ENCODE data around the gene DNM3.

DNM3 gene

DNA sequence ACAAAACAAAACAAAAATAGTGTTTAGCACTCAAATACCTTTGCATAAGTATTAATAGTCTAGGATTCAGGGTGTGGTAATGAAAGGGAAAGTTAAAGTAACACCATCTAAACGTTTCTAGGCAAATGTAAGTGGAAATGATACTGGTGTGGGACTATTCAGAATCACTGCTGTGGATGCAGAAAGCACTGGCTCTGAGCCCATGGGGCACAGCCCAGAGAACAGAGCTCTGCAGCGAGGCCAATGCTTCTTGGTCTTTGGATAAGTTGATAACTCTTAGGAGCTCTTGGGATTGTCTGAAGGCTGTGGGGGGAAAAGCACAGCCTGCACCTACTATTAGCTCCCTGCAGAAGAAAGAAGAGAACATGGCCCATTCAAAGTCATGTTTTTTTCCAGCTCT is 21.4 kb upstream of the DNM3 start:
- DNase-seq = no peak

DNA sequence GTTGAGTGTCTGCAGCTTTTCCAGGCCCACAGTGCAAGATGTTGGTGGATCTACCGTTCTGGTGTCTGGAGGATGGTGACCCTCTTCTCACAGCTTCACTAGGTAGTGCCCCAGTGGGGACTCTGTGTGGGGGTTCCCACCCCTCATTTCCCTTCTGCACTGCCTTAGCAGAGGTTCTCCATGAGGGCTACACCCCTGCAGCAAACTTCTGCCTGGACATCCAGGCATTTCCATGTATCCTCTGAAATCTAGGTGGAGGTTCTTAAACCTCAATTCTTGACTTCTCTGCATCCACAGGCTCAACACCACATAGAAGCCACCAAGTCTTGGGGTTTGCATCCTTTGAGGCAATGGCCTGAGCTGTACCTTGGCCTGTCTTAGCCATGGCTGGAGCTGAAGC is 14.3 kb upstream of the DNM3 start:
- DNase-seq = no peak

DNA sequence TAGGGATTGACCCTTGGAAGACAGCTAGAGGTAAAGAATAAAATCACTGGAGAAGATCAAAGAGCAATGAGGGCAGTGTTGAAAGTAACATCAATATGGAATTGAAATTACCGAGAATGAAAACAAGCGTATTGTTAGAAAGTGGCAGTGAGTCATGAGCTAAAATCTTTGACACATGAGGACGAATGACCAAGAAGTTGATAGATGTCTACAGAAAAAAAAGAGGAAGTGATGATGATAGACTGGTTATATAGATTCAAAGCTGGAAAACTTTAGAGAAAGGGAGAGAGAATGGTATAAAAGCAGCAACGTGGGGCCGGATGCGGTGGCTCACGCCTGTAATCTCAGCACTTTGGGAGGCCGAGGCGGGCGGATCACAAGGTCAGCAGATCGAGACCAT is 12.5 kb upstream of the DNM3 start:
- no peak for DNase-seq

DNA sequence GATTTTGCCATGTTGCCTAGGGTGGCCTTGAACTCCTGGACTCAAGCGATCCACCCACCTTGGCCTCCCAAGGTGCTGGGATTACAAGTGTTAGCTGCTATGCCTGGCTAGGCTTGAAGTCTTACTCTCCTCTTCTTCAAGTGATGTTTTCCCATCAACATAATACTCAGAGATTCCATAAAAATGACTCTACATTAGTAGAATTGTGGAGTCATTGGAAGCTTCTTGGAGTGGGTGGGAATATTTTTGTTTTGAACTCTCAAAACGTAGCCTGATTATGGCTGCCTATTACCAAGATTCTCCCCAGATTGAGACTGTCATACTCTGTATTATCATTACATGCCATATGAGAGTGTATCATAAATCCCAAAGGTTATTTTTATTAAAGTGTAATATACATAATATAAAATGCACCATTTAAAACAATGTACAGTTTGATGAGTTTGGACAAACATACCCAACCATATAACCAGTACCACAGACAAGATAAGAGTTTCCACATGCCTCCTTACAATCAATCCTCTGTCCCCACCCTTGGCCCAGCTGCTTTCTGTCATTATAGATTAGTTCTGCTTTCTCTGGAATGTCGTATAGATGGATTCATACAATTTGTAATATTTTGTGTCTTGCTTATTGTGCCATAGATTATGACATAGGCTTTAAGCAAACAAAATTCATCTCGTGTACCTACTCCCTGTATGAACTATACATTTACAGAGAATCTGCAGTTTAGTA is 8.0 kb upstream of the DNM3 start:
- no peak for DNase-seq

DNA sequence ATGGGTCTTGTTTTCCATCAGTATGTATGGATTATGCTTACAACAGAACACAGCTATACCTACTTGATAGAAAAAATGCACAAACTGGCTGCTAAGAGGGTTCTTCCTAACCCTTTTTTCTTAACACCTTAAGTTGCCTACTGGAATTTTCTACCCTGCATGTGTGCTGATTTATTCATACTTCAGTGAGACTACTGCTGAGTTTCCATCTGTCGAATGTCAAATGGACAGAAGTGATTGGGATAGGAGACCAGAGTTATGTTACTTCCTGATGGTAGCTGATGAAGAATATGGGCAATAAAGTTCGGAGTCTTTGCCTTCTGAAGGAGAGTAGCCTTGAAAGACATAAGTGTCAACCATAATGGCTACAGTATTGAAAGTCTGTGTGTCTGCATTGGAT is 6.5 kb upstream of the DNM3 start:
- DNase-seq = no peak

DNA sequence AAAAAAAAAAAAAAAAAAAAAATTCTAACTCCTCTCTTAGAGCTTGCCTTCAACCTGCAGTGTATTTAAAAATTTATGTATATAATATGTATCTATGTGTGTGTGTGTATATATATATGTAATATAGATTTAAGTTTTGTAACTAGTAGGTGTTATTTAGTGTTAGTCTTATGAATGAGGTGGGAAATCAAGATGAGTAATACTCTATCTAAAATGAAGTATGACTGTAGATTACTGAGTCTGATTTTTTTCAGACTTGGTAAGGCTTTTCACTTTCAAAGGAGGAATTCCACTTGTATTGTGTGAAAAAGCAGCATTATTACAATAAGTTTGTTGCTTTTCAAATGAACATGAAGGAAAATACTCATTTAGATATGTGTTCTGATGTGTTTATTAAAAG is 5.4 kb upstream of the DNM3 start:
- DNase-seq = no peak

DNA sequence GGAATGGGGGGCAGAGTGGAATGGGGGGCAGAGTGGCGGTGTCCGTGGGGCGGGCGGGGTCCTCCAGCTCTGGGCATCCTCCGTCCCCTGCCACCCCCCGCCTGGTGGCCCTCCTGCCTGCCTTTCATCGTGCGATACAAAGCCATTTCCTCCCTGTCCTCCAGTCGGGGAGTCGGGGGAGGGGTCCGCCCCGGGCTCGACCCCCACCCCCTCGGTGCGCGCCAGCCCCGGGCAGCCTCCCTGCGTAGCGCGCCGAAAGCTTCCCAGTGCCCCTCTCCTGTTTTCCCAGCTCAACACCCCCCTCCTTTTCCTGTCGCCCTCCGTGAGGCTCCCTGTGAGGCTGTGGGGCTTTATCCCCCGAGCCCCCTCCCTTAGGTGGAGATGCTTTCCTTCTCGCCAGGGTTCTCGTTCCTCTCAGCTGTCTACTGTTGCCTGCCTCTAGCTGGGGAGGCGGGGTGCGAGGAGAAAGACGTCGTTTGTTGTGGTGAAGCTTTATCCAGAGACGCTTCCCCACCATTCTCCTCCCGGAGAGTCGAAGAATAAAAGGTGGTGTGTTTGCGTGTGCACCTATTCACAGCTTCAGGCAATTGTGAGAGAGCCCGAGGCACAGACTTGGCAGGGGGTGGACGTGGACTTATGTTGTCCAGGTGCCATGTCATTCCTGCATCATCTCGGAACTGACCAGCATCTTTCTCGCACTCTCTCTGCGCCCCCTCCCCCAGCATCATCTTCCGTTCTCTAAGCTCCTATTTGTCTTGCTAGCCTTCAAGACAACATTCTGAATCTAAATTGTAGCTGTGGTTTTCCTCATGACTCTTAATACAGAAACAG is 848 bp downstream of the DNM3 start:
- peak; percentile 33 for DNase-seq

DNA sequence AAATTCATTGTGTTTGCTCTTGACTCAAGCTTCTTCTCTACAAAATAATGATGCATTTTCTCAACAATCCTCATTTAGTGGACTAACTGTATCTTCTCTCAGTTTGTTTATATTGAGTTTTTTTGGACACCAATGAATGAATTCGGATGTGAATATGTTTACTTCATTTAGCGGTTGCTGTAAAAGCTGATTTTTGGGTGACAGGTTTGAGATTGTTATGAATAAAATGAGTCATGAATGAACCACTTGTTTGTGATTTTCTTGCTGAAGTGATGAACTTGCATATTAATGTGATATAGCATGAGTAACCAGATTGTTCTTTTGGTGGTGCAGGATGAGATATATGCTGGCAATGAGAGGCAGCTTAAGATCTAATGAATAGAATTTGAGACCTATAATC is 3.1 kb downstream of the DNM3 start:
- DNase-seq = no peak

DNA sequence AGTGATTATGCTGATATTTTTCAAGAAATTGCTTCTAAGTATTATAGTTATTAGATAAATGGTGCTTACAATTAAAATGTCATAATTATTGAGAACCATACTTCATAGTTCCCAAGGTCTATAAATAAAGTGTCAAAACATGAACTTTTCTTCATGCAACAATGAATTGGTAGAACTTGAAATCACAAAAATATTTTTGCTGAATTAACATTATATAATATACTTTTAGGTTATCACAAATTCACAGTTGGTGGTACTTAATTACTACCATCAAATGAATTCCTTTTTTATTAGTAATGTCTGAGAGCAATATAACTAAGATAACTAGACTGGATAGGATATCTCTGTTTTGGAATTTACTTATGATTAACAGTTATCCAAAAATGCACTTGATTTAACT is 4.7 kb downstream of the DNM3 start:
- DNase-seq = no peak

DNA sequence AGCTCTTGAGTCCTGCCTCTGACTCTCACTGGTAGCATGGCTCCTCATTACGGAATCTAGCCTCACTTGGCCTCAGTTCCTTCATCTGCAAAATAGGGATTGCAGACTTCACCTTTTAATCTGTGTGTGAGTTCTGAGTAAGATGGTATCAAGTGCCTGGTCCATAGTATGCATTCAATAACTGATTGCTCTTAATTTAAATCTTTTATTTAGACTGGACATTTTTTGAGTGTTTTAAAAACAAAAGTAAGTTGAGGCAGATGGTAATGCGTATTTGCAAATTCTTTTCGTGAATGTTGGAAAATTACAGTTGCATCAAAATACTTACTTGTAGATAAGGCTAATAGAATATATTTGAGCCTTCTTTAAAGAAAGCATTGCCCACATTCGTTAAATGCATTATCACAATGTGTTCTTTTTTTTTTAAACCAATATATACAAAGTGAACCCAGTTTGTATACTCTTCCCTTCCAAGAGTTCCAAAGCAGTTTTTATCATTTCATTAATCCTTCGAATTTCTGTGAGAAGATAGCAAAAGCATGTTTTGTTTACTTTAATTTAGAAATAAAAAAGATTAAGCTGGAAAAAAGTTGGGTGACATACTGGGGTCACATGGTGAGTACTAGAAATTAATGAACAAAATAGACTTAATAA is 8.1 kb downstream of the DNM3 start:
- DNase-seq = no peak

DNA sequence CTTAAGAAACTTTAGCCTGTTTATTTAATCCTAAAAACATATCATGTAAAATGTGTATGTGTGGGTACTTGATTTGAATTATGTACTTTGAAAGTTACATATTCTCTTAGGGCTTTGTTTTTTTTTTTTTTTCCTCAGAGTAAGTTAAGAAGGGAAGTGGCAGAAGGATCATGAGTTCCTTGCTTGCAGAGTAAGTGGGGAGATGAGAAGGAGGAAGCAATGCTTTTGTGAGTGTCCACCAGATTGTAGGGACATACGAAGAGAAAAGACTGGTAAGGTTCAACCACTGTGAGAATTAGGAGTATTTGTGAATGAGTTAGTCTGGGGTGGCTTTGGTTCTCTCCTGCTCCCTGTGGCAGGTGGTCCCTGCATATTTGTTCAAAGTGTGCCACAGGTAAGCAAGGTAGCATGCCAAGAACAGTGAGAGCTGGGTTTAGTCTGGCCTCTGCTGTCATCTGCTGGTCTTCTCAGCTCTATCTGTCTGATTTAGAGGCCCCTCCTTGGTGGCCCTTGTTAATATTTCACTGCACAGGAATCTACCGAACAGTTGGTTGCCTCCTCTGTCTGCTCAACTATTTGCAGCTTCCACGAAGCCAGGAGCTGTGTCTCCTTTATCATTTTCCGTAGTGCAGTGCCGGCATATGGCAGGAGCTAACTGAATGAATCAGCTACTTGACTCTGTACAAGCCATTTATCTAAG is 9.5 kb downstream of the DNM3 start:
- DNase-seq = no peak

DNA sequence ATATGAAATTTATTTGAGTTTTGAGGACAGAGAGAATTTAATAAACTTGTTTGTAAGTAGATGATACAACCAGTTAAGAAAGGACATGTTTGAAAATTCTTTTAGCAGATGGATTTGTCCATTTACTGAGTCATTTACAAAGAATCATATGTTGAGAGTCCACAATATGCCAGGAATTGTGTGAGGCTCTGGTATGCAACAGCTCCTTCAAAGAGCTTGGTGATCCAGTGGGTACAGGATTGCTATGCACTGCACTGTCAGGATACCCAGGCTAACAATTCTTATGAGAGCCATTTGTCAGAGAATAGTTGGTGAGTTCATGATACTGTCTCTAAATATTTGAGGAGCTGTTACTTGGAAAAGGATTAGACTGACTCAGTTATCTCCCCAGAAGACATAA is 11.0 kb downstream of the DNM3 start:
- no peak for DNase-seq

DNA sequence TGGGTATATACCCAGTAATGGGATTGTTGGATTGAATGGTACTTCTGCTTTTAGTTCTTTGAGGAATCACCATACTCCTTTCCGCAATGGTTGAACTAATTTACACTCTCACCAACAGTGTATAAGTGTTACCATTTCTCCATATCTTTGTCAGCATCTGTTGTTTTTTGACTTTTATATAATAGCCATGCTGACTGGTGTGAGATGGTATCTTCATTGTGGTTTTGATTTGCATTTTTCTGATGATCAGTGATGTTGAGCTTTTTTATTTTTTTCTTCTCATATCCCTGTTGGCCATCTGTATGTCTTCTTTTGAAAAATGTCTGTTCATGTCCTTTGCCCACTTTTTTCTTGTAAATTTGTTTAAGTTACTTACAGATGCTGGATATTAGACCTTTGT is 14.1 kb downstream of the DNM3 start:
- no peak for DNase-seq

DNA sequence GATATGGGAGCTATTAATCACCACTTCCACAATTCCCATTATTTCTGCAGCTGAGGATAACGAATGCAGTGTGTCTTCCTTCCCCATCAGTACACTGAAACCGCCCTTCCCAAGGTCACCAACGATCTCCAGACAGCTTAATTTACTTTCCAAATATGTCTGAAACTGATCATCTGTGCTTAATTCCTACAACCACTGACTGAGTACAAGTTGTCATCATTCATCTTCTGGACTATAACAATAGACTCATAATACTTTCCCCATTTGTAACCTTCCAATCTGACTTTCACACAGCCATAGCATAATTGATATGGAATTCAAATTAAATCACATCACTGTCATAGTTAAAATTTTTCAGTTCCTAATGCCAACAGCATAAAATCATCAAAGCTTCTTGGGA is 17.4 kb downstream of the DNM3 start:
- DNase-seq = no peak

DNA sequence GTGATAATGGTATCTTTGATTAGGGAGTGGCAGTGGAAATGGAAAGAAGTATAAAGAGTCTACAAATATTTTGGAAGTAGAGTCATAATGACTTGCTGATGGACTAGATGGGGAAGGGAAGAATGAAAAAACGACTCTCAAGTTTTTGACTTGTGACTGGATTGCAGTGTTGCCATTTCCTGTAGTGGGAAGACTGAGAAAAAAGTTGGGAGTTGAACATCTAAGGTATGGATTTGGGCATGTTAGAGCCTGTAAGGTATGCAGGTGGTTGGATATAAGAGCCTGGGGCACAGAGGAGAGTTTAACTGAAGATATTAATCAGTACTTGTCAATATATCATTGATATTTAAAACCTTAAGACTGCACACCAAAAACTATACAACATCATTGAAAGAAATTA is 19.4 kb downstream of the DNM3 start:
- no peak for DNase-seq

DNA sequence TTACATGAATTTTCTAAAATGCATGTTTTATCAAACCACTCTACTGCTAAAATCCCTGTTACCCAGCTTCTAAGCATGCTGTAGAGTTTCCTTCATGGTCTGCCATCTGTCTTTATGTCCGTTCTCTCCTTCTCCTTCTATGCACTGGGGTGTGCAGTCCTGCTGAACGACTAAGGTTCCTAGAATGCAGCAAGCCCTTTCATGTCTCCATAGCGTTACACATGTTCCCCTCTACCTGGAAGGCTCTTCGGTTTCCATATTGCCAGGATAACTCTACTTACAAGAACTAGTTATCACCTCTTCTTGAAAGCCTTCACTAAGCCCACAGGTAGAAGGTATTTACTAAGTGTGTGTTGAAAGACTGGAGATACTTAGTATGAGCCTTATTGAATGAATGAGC is 22.2 kb downstream of the DNM3 start:
- no peak for DNase-seq

DNA sequence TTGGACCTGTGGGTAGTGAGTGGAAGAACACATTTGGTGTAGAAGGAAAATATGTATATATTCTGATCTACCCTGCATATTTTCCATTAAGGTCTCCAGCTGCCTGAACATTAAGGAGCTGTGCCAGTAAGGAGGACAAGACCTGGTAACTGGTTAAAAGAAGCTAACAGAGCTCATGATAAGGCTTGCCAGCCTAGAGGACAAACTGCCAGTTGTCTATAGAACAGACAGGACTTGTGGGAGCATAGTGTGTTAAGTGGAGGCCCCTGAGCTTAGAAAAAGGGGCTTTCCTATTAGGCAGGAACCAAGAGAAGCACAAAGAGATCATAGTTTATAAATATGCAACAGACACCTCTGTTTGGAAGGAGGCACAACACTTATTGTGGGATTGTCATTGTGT is 23.0 kb downstream of the DNM3 start:
- DNase-seq = no peak

DNA sequence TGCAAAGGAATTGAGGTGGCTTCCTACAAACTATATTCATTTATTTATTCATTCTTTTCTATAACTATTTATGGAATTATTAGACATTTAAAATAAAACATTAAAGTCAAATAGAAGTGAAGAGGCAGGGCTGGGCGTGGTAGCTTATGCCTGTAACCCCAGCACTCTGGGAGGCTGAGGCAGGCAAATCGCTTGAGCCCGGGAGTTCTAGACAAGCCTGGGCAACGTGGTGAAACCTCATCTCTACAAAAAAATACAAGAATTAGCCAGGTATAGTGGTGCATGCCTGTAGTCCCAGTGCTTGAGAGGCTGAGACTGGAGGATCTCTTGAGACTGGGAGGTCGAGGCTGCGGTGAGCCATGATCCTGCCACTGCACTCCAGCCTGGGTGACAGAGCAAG is 23.8 kb downstream of the DNM3 start:
- DNase-seq = no peak

DNA sequence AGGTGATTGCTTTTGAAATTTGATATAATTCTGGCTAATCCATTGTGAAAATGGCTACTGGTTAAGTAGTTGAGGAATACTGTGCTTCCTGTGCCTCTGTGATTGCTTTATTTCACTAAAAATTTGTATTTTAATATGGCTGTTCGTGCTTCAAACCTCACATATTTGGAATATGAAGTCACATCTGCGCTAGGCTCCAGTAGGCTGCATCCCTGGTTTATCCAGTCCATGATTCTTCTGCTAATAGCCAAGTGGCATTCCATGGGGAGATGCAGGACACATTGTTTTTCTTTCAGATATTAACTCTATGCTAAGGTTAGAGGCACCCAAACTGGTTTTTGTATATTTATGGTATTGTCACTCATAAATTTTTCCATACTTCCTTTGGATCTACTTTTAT is 25.9 kb downstream of the DNM3 start:
- DNase-seq = no peak

DNA sequence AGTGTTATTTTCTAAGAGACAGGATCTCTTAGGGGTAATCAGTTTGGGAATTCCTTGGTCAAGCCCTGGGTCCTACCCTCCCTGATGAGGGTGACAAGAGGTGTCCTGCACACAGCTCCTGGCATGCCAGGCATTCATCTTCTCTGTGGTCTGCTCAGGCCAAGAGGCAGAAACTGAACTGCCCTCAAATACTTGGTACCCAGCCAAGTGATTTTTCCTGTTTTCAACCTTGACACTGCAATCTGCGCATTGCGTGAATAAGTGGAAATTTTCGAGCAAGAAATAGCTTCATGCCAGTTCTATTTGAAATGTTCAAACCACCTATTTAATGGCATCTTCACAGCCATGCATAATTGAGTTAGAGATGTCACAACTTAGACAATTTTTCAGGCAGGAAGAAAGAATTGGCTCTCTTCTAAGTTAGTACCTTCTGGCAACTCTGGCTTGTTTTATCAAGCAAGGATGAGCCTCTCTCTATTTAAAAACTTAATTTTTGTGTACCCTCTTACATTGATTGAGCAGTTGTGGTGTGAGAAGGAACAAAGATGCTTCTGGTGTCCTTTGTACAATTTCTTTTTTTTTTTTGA is 27.0 kb downstream of the DNM3 start:
- DNase-seq = no peak

DNA sequence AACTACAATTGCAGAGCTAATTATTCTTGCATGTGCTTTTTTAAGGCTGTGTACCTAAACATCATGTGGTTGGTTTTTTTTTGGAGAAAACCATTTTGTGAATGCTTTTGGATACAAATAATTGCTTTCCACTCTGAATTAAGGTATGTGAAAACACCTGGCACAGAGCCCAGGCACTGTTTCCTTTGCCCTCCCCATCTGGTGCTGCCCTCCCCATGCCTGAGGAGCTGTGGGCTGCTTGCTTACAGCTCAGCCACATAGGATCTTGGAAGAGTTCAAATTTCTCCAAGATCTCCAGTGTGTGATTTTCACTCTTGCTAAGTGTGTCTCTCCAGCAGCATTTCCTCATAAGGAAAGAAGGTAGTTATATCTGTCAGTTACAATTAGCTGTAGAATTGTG is 27.8 kb downstream of the DNM3 start:
- no peak for DNase-seq

DNA sequence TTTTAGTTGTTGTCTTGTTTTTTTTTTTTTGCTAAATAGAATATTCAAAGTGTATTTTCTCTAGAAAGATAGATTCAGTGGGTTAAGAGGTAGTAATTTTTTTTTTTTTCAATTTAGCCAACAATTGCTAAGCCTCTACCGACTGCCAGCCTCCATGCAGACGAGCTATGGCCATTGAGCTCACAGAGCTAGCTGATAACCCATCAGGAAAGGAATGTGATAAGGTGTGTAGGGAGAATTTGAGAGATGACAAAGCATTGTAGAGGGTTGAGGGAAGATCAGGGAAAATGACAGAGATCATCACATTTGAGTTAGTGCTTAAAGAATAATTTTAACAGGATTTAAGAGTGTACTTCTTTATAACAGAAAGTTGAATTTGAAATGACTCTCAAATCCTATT is 30.6 kb downstream of the DNM3 start:
- DNase-seq = no peak

DNA sequence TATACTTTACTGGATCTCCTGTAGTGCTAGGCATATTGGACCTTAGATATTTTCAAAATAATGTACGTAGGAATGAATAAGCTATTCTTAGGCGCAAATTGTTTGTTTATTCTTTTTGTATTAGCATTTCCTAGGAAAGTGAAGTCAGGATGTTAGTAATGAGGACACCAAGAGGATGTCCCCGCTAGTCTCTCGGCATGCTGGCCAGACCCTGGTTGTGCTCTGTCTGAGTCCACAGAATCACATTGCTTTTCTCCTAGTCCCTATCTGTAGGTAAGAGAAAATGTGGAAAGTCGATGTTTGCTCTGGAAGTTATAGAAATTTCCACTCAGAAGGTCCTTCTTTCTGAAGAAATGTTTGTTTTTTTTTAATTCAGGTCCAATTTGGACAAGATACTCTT is 31.1 kb downstream of the DNM3 start:
- no peak for DNase-seq
